ENCODE data around the gene TRABD2B. TPM values are rescaled to one million over a fixed set of nuclear protein-coding genes. Genes with fewer than 3 reads are reported as not detected.

The TRABD2B gene
- total and polyA plus RNA-seq, 8 donors: 1.6 to 3.8 (median 3.0) TPM

GRCh38 chr1:47911892-47912291 lies 85.3 kb downstream of the TRABD2B start:
- WGBS, 2 donors: 76 to 77% methylated on average over 4 of the region's 4 CpGs
- FAIRE-seq (no peak), ATAC-seq (no peak), DNase-seq (no peak)
- Histone ChIP-seq H3K9me3 (no peaks in the 10 kb centered on the region), H3K36me3 (no peaks in the 10 kb centered on the region), H3K4me1 (no peaks in the 10 kb centered on the region), H3K27ac (no peak overlapping the region), H3K27me3 (no peaks in the 10 kb centered on the region), H3K4me3 (no peak overlapping the region)
- TF ChIP-seq, protein P1, sequence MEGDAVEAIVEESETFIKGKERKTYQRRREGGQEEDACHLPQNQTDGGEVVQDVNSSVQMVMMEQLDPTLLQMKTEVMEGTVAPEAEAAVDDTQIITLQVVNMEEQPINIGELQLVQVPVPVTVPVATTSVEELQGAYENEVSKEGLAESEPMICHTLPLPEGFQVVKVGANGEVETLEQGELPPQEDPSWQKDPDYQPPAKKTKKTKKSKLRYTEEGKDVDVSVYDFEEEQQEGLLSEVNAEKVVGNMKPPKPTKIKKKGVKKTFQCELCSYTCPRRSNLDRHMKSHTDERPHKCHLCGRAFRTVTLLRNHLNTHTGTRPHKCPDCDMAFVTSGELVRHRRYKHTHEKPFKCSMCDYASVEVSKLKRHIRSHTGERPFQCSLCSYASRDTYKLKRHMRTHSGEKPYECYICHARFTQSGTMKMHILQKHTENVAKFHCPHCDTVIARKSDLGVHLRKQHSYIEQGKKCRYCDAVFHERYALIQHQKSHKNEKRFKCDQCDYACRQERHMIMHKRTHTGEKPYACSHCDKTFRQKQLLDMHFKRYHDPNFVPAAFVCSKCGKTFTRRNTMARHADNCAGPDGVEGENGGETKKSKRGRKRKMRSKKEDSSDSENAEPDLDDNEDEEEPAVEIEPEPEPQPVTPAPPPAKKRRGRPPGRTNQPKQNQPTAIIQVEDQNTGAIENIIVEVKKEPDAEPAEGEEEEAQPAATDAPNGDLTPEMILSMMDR (IDR thresholded peaks at IDR 0.05): no peak
- intact Hi-C loops (cut with DNase I): no loop called here

- H3K36me3 ChIP-seq: no peaks in the 10 kb centered on the region
- 80 to 88% methylated on average over 9 of the region's 9 CpGs for WGBS, 2 donors
- H3K27me3 ChIP-seq: no peaks in the 10 kb centered on the region
- no peaks in the 10 kb centered on the region for H3K9me3 ChIP-seq
- intact Hi-C loops (cut with DNase I): no loop called here
- H3K4me3 ChIP-seq: no peak overlapping the region
- TF ChIP-seq, protein P1 (IDR thresholded peaks at IDR 0.05): no peak
- FAIRE-seq (no peak), DNase-seq (no peak), ATAC-seq (no peak)
- no peak overlapping the region for H3K27ac ChIP-seq
- no peaks in the 10 kb centered on the region for H3K4me1 ChIP-seq
Measured at GRCh38 chr1:47911424-47911823, 85.8 kb downstream of the TRABD2B start.

DNA sequence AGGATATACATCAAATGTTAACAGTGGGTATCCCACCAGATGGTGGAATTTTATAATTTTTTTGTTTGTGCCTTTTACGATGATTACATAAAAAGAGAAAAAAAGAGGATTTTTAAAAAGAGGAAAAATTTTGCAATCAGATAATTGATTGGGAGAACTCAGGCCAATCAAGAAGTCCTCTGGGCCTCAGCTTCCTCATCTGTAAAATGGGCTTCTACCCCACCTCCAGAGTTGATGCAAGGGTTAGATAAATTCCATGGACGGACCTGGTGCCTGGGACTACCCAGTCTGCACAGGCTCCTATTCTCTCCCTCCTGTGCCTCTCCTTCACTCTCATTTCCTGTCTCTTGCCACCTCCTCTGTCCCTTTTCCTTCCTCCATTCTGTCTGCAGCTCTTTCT lies 88.9 kb downstream of the TRABD2B start:
- WGBS, 2 donors: 78 to 89% methylated on average over 2 of the region's 2 CpGs
- no peaks in the 10 kb centered on the region for H3K9me3 ChIP-seq
- ATAC-seq: no peak
- TF ChIP-seq, protein P1 (IDR thresholded peaks at IDR 0.05): no peak
- no peaks in the 10 kb centered on the region for H3K4me1 ChIP-seq
- no peak for FAIRE-seq
- no peaks in the 10 kb centered on the region for H3K36me3 ChIP-seq
- no peak overlapping the region for H3K4me3 ChIP-seq
- intact Hi-C loops (cut with DNase I): no loop called here
- H3K27me3 ChIP-seq: no peaks in the 10 kb centered on the region
- DNase-seq: no peak
- H3K27ac ChIP-seq: no peak overlapping the region

DNA sequence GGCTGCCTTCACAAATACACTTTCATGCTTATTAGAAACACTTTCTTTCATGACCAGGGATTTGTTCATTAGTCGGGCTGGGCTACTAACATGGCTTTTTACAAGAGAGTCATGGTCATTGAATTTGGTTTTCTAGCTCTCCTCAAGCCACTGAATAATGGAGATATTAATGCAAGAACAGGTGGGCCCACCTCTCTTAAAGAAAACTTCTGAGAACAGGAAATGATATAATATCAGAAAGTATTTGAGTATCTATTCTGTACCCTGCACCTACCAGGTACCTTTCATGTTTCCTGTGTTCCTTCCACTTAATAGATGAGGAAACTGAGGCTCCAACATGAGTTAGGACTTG lies 90.0 kb downstream of the TRABD2B start:
- 44 to 59% methylated on average over 1 of the region's 1 CpG for WGBS, 2 donors
- H3K27ac ChIP-seq: no peak overlapping the region
- no peaks in the 10 kb centered on the region for H3K9me3 ChIP-seq
- H3K4me1 ChIP-seq: no peaks in the 10 kb centered on the region
- ATAC-seq (no peak), DNase-seq (no peak), FAIRE-seq (no peak)
- TF ChIP-seq, protein P1 (IDR thresholded peaks at IDR 0.05): no peak
- intact Hi-C loops (cut with DNase I): no loop called here
- H3K27me3 ChIP-seq: no peaks in the 10 kb centered on the region
- H3K4me3 ChIP-seq: no peak overlapping the region
- H3K36me3 ChIP-seq: no peaks in the 10 kb centered on the region

GRCh38 chr1:47906527-47907176 lies 90.5 kb downstream of the TRABD2B start:
- TF ChIP-seq, protein P1 (IDR thresholded peaks at IDR 0.05): no peak
- Histone ChIP-seq H3K9me3 (no peaks in the 10 kb centered on the region), H3K4me1 (no peaks in the 10 kb centered on the region), H3K27ac (no peak overlapping the region), H3K36me3 (no peaks in the 10 kb centered on the region), H3K4me3 (no peak overlapping the region), H3K27me3 (no peaks in the 10 kb centered on the region)
- 85 to 89% methylated on average over 14 of the region's 14 CpGs for WGBS, 2 donors
- intact Hi-C loops (cut with DNase I): no loop called here
- FAIRE-seq (no peak), ATAC-seq (no peak), DNase-seq (no peak)
